Mucosa of descending colon (tissue), 3 donors: ENCODE results near the gene S100A7. TPM values are rescaled to one million over a fixed set of nuclear protein-coding genes. Genes with fewer than 3 reads are reported as not detected.

Source experiments
- ATAC-seq: fragments of 200-7000 bp; cut with Tn5 transposase; one replicate; pipeline ENCODE4 v1.9.1; 2020; ENCODE audit warnings: mild to moderate bottlenecking, moderate library complexity
- DNase-seq, 3 donors: peaks; one replicate each; pipeline ENCODE4 v3.0.0-alpha.2; 2020
- H3K36me3 ChIP-seq: fragments of 200-600 bp; one replicate; pipeline ENCODE4 v1.8.0; 2021; ENCODE audit warnings: low read depth, mild to moderate bottlenecking
- H3K4me1 ChIP-seq: fragments of 200-600 bp; one replicate; pipeline ENCODE4 v1.8.0; 2021; ENCODE audit warnings: low read depth, mild to moderate bottlenecking
- H3K4me3 ChIP-seq: fragments of 200-600 bp; one replicate; pipeline ENCODE4 v1.8.0; 2021; ENCODE audit warnings: mild to moderate bottlenecking
- H3K9me3 ChIP-seq: fragments of 200-600 bp; one replicate; pipeline ENCODE4 v1.8.0; 2021; ENCODE audit warnings: mild to moderate bottlenecking
- CTCF ChIP-seq: fragments of 200-600 bp; IDR thresholded peaks from one replicate; pipeline ENCODE4 v1.8.0; 2022; ENCODE audit warnings: antibody characterized with exemption, mild to moderate bottlenecking
- intact Hi-C, 2 donors: fragments of 100-400 bp; cut with DNase I in 1 of 2; cut with micrococcal nuclease in 1 of 2; formaldehyde crosslinking; loops; one replicate each; pipeline versions ENCODE4 v1.11.0 to v1.11.1; 2022; cut with DNase I, micrococcal nuclease
- total RNA-seq, 3 donors: library from RNA; stranded (reverse); fragmentation: NEBNext Ultra II Directional in 2 of 3; extraction: Animal tissue kit (Norgen Biotek cat#: 25700) in 2 of 3; gene quantifications; one replicate each; pipeline versions ENCODE4 v1.2.1 to v1.2.4, GENCODE V29; 2021 to 2023
- donor health status: DM: no; HTN: no; CAD: no; lungs with moderate emphysema.
- donor health status: DM: no; HTN: no; CAD: no.
- donor health status: DM: no; HTN: yes; CAD: no.

The S100A7 gene
- total RNA-seq, 3 donors from 2014 or later = not detected

- DNase-seq (no peak), ATAC-seq (no peak)
- no peak for TF ChIP-seq CTCF
- no peak overlapping the region for H3K4me3 ChIP-seq
- intact Hi-C loops = no loop called here
- H3K9me3 ChIP-seq = no peaks in the 10 kb centered on the region
- no peaks in the 10 kb centered on the region for H3K36me3 ChIP-seq
- peaks cover 6% of the 10 kb centered on the region for H3K4me1 ChIP-seq
These were observed 45.9 kb upstream of the S100A7 start for GRCh38 chr1:153506386-153506785.

- no peak for DNase-seq
- TF ChIP-seq CTCF = no peak
- Histone ChIP-seq H3K4me1 (peaks cover under 1% of the 10 kb centered on the region), H3K36me3 (no peaks in the 10 kb centered on the region), H3K9me3 (no peaks in the 10 kb centered on the region), H3K4me3 (no peak overlapping the region)
- no peak for ATAC-seq
- intact Hi-C loops = no loop called here
These were observed 45.1 kb upstream of the S100A7 start for GRCh38 chr1:153505576-153505975.

GRCh38 chr1:153503766-153504165 is 43.3 kb upstream of the S100A7 start:
- DNase-seq (no peak), ATAC-seq (no peak)
- intact Hi-C loops = no loop called here
- TF ChIP-seq CTCF = no peak
- Histone ChIP-seq H3K9me3 (no peaks in the 10 kb centered on the region), H3K4me1 (no peaks in the 10 kb centered on the region), H3K4me3 (no peak overlapping the region), H3K36me3 (no peaks in the 10 kb centered on the region)

- Histone ChIP-seq H3K4me1 (no peaks in the 10 kb centered on the region), H3K36me3 (no peaks in the 10 kb centered on the region), H3K9me3 (no peaks in the 10 kb centered on the region), H3K4me3 (no peak overlapping the region)
- ATAC-seq (no peak), DNase-seq (no peak)
- intact Hi-C loops = loop anchor here in 1 of 2 donors (5.0 kb wide), 1 partner anchor 141 kb away; the partner anchor contains the start of gene S100A9
- no peak for TF ChIP-seq CTCF
These were observed 38.3 kb upstream of the S100A7 start for GRCh38 chr1:153498746-153499145.

- Histone ChIP-seq H3K9me3 (no peaks in the 10 kb centered on the region), H3K4me3 (no peak overlapping the region), H3K36me3 (no peaks in the 10 kb centered on the region), H3K4me1 (no peaks in the 10 kb centered on the region)
- no peak for ATAC-seq
- TF ChIP-seq CTCF = no peak
- intact Hi-C loops = loop anchor here (2.0 to 5.0 kb wide), 2 partner anchors 138 to 143 kb away; partner anchors contain the start of gene S100A9 (in 1 of the 2)
- no peak for DNase-seq
These were observed 35.1 kb upstream of the S100A7 start for GRCh38 chr1:153495536-153495935.
